Esophagus muscularis mucosa (tissue), 4 donors: ENCODE measurements around the gene DTX1.

Source experiments
- EP300 ChIP-seq: sonication (generic); formaldehyde crosslinking; IDR thresholded peaks from one replicate; pipeline ENCODE4 v1.6.1; 2017; ENCODE audit warnings: antibody characterized with exemption
- POLR2A ChIP-seq: fragments of 450-650 bp; IDR thresholded peaks from one replicate; pipeline ENCODE4 v1.6.1; 2017; ENCODE audit warnings: antibody characterized with exemption, moderate library complexity, mild to moderate bottlenecking, low read depth
- TF ChIP-seq, protein P1 (sequence below), 3 experiments: fragments of 200-600 bp in 2 of 3; fragments of 450-650 bp in 1 of 3; sonication (generic) in 2 of 3; IDR thresholded peaks; one replicate each; pipeline ENCODE4 v1.5.1; 2017 to 2019; ENCODE audit warnings: antibody characterized with exemption in 3 of 3, mild to moderate bottlenecking in 2 of 3, moderate library complexity in 1 of 3

DNA sequence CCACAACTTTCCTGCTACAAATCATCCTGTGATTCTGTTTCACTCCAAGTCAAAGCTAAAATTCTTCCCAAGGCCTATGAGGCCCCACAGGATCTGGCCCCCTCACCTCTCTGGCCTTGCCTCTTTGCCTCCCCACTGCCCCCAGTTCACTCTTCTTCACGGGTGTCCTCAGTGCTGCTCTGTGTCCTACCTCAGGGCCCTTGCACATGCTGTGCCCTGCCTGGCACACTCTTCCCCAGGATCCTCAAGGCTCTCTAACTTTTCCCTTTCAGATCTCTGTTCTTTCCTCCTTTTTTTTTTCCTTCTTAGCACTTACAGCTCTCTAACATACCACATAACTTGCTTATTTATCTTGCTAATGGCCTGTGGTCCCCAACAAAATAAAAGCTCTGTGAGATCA lies 49.8 kb downstream of the DTX1 start:
- TF ChIP-seq EP300, result no peak
- TF ChIP-seq, protein P1, sequence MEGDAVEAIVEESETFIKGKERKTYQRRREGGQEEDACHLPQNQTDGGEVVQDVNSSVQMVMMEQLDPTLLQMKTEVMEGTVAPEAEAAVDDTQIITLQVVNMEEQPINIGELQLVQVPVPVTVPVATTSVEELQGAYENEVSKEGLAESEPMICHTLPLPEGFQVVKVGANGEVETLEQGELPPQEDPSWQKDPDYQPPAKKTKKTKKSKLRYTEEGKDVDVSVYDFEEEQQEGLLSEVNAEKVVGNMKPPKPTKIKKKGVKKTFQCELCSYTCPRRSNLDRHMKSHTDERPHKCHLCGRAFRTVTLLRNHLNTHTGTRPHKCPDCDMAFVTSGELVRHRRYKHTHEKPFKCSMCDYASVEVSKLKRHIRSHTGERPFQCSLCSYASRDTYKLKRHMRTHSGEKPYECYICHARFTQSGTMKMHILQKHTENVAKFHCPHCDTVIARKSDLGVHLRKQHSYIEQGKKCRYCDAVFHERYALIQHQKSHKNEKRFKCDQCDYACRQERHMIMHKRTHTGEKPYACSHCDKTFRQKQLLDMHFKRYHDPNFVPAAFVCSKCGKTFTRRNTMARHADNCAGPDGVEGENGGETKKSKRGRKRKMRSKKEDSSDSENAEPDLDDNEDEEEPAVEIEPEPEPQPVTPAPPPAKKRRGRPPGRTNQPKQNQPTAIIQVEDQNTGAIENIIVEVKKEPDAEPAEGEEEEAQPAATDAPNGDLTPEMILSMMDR (IDR thresholded peaks at IDR 0.05), result no peak
- TF ChIP-seq POLR2A, result no peak
